Panc1 (cell line): ENCODE measurements around the gene AVEN. TPM values are rescaled to one million over a fixed set of nuclear protein-coding genes. Genes with fewer than 3 reads are reported as not detected.

Experiments used
- ATAC-seq: fragments of 200-7000 bp; cut with Tn5 transposase; 2 replicates; pipeline ENCODE4 v1.9.1; 2020; ENCODE audit warnings: mild to moderate bottlenecking, moderate library complexity
- BruUV-seq: library from RNA; stranded (reverse); fragments of 400-500 nt; replicated peaks from 2 replicates; lab custom pipeline; 2021; lab: Mats Ljungman, UMichigan
- CTCF ChIA-PET: fragments of 300-600 bp; sonication (Branson Sonifier 250); formaldehyde crosslinking; loops from one replicate; lab custom pipeline; 2022; ENCODE audit warnings: antibody characterized with exemption; lab: Charles Lee
- POLR2A ChIA-PET: fragments of 300-600 bp; sonication (Branson Sonifier 250); formaldehyde crosslinking; loops from one replicate; lab custom pipeline; 2022; ENCODE audit warnings: antibody characterized with exemption; lab: Charles Lee
- DNase-seq: peaks from one replicate; pipeline ENCODE4 v3.0.0-alpha.2; 2010; ENCODE audit warnings: low read depth, low spot score
- H3K27ac ChIP-seq: 2 replicates; pipeline ENCODE4 v1.5.1; 2011; ENCODE audit warnings: mild to moderate bottlenecking, low read length, inconsistent platforms
- H3K27me3 ChIP-seq: fragments of 200-500 bp; sonication (Bioruptor generic); 2 replicates; pipeline ENCODE4 v1.6.0; 2014; ENCODE audit warnings: low read length, inconsistent platforms; ENCODE audit not compliant: control insufficient read depth, insufficient read depth
- H3K36me3 ChIP-seq: fragments of 200-500 bp; sonication (Bioruptor generic); 2 replicates; pipeline ENCODE4 v1.5.1; 2014; ENCODE audit warnings: inconsistent platforms, mild to moderate bottlenecking, low read length, moderate library complexity; ENCODE audit not compliant: control insufficient read depth, insufficient read depth
- H3K4me1 ChIP-seq: 2 replicates; pipeline ENCODE4 v1.5.1; 2011; ENCODE audit warnings: inconsistent platforms, mild to moderate bottlenecking, low read length, moderate library complexity; ENCODE audit not compliant: control insufficient read depth, insufficient read depth
- H3K4me3 ChIP-seq, 2 experiments: 2 replicates each; pipeline ENCODE4 v1.5.1; 2011 to 2012; ENCODE audit warnings: low read depth in 2 of 2, low read length in 2 of 2, mild to moderate bottlenecking in 2 of 2, inconsistent platforms in 1 of 2, moderate library complexity in 1 of 2
- H3K9me3 ChIP-seq: fragments of 200-500 bp; sonication (Bioruptor generic); 2 replicates; pipeline ENCODE4 v1.5.1; 2014; ENCODE audit warnings: low read depth, mild to moderate bottlenecking, inconsistent platforms, low read length, moderate library complexity; ENCODE audit not compliant: control insufficient read depth, insufficient read depth
- POLR2AphosphoS5 ChIP-seq: IDR thresholded peaks from 2 replicates; pipeline ENCODE4 v1.6.1; 2012; ENCODE audit warnings: mild to moderate bottlenecking, low read depth, low read length, moderate library complexity
- SIN3A ChIP-seq: IDR thresholded peaks from 2 replicates; pipeline ENCODE4 v1.6.1; 2012; ENCODE audit warnings: low read depth, mild to moderate bottlenecking, low read length, moderate library complexity, borderline replicate concordance; ENCODE audit not compliant: insufficient read depth
- TCF7L2 ChIP-seq: IDR thresholded peaks from 2 replicates; pipeline ENCODE4 v1.6.1; 2011; ENCODE audit warnings: mild to moderate bottlenecking, low read depth, low read length, inconsistent platforms
- in situ Hi-C: cut with HindIII; loops from 2 replicates; pipeline ENCODE4 v1.10.0; 2016; ENCODE audit warnings: low sequenced_read_pairs, low pct_unique_long_range_greater_than_20kb
- intact Hi-C: fragments of 100-400 bp; cut with micrococcal nuclease; formaldehyde crosslinking; loops from one replicate; pipeline ENCODE4 v1.10.0; 2022; ENCODE audit not compliant: unreplicated experiment
- total RNA-seq: library from RNA; stranded (reverse); gene quantifications from one replicate; pipeline ENCODE4 v1.2.1, GENCODE V29; 2021; ENCODE audit not compliant: unreplicated experiment
- TF ChIP-seq, protein P1 (sequence below), 2 experiments: IDR thresholded peaks; 2 replicates each; pipeline ENCODE4 v1.6.1; 2011 to 2012; ENCODE audit warnings: low read depth in 2 of 2, control low read depth in 1 of 2, low read length in 1 of 2, mild to moderate bottlenecking in 1 of 2, moderate library complexity in 1 of 2; ENCODE audit not compliant: insufficient read depth in 1 of 2
- TF ChIP-seq, protein P2 (sequence below): fragments of 450-650 bp; IDR thresholded peaks from 2 replicates; pipeline ENCODE4 v1.5.1; 2017; ENCODE audit warnings: mild to moderate bottlenecking

The AVEN gene
- total RNA-seq, 1 experiment from 2014 or later: 18.4 TPM

DNA sequence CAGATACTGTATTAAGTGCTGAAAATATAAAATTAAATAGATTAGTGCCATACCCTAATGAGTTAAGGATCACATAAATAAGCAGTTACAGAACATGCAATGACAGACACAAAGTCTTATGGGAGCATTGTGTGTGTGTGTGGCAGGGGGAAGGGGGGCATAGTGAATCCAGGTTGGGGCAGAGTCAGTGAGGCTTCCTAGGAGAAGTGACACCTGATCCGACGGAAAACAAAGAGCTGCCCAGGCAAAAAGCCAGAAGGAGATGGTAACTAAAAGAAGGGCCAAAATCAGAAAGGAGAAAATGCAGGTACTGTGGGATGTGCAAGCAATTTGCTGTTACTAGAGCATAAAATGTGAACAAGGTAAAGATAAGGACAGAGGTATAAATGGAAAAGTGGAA, 150.8 kb downstream of the AVEN start:
- Histone ChIP-seq H3K9me3 (no peaks in the 10 kb centered on the region), H3K4me1 (no peaks in the 10 kb centered on the region), H3K27ac (no peak overlapping the region), H3K27me3 (no peaks in the 10 kb centered on the region), H3K4me3 (no peak overlapping the region), H3K36me3 (no peaks in the 10 kb centered on the region)
- TF ChIP-seq POLR2AphosphoS5 (no peak), SIN3A (no peak), TCF7L2 (no peak)
- TF ChIP-seq, protein P1, sequence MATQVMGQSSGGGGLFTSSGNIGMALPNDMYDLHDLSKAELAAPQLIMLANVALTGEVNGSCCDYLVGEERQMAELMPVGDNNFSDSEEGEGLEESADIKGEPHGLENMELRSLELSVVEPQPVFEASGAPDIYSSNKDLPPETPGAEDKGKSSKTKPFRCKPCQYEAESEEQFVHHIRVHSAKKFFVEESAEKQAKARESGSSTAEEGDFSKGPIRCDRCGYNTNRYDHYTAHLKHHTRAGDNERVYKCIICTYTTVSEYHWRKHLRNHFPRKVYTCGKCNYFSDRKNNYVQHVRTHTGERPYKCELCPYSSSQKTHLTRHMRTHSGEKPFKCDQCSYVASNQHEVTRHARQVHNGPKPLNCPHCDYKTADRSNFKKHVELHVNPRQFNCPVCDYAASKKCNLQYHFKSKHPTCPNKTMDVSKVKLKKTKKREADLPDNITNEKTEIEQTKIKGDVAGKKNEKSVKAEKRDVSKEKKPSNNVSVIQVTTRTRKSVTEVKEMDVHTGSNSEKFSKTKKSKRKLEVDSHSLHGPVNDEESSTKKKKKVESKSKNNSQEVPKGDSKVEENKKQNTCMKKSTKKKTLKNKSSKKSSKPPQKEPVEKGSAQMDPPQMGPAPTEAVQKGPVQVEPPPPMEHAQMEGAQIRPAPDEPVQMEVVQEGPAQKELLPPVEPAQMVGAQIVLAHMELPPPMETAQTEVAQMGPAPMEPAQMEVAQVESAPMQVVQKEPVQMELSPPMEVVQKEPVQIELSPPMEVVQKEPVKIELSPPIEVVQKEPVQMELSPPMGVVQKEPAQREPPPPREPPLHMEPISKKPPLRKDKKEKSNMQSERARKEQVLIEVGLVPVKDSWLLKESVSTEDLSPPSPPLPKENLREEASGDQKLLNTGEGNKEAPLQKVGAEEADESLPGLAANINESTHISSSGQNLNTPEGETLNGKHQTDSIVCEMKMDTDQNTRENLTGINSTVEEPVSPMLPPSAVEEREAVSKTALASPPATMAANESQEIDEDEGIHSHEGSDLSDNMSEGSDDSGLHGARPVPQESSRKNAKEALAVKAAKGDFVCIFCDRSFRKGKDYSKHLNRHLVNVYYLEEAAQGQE (IDR thresholded peaks at IDR 0.05; ENCODE audit: insufficient read depth in 1 of 2, low read depth in 2 of 2, low read length in 1 of 2): no peak
- TF ChIP-seq, protein P2, sequence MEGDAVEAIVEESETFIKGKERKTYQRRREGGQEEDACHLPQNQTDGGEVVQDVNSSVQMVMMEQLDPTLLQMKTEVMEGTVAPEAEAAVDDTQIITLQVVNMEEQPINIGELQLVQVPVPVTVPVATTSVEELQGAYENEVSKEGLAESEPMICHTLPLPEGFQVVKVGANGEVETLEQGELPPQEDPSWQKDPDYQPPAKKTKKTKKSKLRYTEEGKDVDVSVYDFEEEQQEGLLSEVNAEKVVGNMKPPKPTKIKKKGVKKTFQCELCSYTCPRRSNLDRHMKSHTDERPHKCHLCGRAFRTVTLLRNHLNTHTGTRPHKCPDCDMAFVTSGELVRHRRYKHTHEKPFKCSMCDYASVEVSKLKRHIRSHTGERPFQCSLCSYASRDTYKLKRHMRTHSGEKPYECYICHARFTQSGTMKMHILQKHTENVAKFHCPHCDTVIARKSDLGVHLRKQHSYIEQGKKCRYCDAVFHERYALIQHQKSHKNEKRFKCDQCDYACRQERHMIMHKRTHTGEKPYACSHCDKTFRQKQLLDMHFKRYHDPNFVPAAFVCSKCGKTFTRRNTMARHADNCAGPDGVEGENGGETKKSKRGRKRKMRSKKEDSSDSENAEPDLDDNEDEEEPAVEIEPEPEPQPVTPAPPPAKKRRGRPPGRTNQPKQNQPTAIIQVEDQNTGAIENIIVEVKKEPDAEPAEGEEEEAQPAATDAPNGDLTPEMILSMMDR: no peak
- CTCF ChIA-PET: no interaction called here
- DNase-seq (no peak), ATAC-seq (no peak)
- in situ Hi-C loops: no loop called here
- POLR2A ChIA-PET: no interaction called here
- intact Hi-C loops: no loop called here
- BruUV-seq: no TSS peak

DNA sequence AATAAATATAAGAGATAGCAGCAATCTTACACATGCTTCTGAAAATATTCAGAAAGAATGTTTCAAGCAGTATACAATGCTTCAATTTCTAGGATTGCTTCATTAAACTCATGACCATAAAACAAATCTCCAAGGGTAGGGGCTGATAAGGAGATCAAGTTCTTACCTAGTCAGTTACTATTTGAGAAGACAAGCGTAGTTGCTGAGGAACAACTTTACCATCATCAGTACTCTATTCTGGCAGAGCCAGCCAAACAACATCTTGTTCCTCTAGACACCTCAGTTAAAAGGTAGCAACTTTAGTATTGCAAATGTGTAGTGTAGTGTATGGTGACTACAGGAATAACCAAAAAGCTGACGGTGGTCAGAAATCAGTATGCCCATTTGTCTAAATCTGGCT, 156.1 kb downstream of the AVEN start:
- BruUV-seq: no TSS peak
- Histone ChIP-seq H3K27me3 (no peaks in the 10 kb centered on the region), H3K27ac (no peak overlapping the region), H3K36me3 (no peaks in the 10 kb centered on the region; the same call in 1 of the 2 replicates), H3K9me3 (no peaks in the 10 kb centered on the region), H3K4me1 (no peaks in the 10 kb centered on the region), H3K4me3 (no peak overlapping the region)
- intact Hi-C loops (no loop called here), in situ Hi-C loops (no loop called here)
- ChIA-PET POLR2A (no interaction called here), CTCF (no interaction called here)
- ATAC-seq (no peak), DNase-seq (no peak)
- TF ChIP-seq TCF7L2: no peak
- no peak for TF ChIP-seq SIN3A
- TF ChIP-seq, protein P2: no peak
- TF ChIP-seq, protein P1 (IDR thresholded peaks at IDR 0.05; ENCODE audit: insufficient read depth in 1 of 2, low read depth in 2 of 2, low read length in 1 of 2): no peak
- no peak for TF ChIP-seq POLR2AphosphoS5
